GM19467 (cell line): ENCODE results near the gene BCAP31.
"Not testable (repeated sequence)": the region's sequence is repeated elsewhere in the genome, so short reads cannot be mapped to it uniquely, and the experiment has no call there.

Experiments
- ATAC-seq: cut with Tn5 transposase; IDR thresholded peaks from one replicate; pipeline ENCODE4 v1.9.1; 2021; ENCODE audit warnings: mild to moderate bottlenecking, moderate library complexity; ENCODE audit not compliant: unreplicated experiment

BCAP31 gene

GRCh38 chrX:153696538-153696937, 27.6 kb downstream of the BCAP31 start:
- not testable (repeated sequence) for ATAC-seq

- no peak for ATAC-seq
Observed at GRCh38 chrX:153696100-153696499, 28.1 kb downstream of the BCAP31 start.

- ATAC-seq = no peak
Observed at GRCh38 chrX:153694687-153695270, 29.4 kb downstream of the BCAP31 start.

- not testable (repeated sequence) for ATAC-seq
Observed at GRCh38 chrX:153694256-153694655, 29.9 kb downstream of the BCAP31 start.

- no peak for ATAC-seq
Observed at GRCh38 chrX:153693216-153694086, 30.7 kb downstream of the BCAP31 start.

GRCh38 chrX:153692611-153693156, 31.5 kb downstream of the BCAP31 start:
- ATAC-seq = no peak

GRCh38 chrX:153692003-153692402, 32.2 kb downstream of the BCAP31 start:
- ATAC-seq = no peak

- not testable (repeated sequence) for ATAC-seq
Observed at GRCh38 chrX:153691032-153691827, 33.0 kb downstream of the BCAP31 start.

GRCh38 chrX:153690466-153690865, 33.7 kb downstream of the BCAP31 start:
- ATAC-seq = no peak

GRCh38 chrX:153689654-153690465, 34.3 kb downstream of the BCAP31 start:
- no peak for ATAC-seq

GRCh38 chrX:153688911-153689590, 35.1 kb downstream of the BCAP31 start:
- no peak for ATAC-seq

GRCh38 chrX:153688506-153688905, 35.7 kb downstream of the BCAP31 start:
- no peak for ATAC-seq

GRCh38 chrX:153688071-153688470, 36.1 kb downstream of the BCAP31 start:
- ATAC-seq = no peak

- ATAC-seq = no peak
Observed at GRCh38 chrX:153687121-153688039, 36.8 kb downstream of the BCAP31 start, which contains the start of gene SLC6A8. SLC6A8 (plus strand) TSS chrX:153687926; CDS start chrX:153688575, 649 bp downstream.

- no peak for ATAC-seq
Observed at GRCh38 chrX:153686711-153687110, 37.5 kb downstream of the BCAP31 start.

- ATAC-seq = no peak
Observed at GRCh38 chrX:153685751-153686696, 38.2 kb downstream of the BCAP31 start.

GRCh38 chrX:153685156-153685536, 39.0 kb downstream of the BCAP31 start:
- no peak for ATAC-seq
